GM21528 (cell line): ENCODE measurements around the gene PPP2R1B.

Experiments used
- ATAC-seq: cut with Tn5 transposase; IDR thresholded peaks from one replicate; pipeline ENCODE4 v1.9.1; 2021; ENCODE audit warnings: mild to moderate bottlenecking, moderate library complexity; ENCODE audit not compliant: unreplicated experiment, low FRiP score

Gene PPP2R1B

DNA sequence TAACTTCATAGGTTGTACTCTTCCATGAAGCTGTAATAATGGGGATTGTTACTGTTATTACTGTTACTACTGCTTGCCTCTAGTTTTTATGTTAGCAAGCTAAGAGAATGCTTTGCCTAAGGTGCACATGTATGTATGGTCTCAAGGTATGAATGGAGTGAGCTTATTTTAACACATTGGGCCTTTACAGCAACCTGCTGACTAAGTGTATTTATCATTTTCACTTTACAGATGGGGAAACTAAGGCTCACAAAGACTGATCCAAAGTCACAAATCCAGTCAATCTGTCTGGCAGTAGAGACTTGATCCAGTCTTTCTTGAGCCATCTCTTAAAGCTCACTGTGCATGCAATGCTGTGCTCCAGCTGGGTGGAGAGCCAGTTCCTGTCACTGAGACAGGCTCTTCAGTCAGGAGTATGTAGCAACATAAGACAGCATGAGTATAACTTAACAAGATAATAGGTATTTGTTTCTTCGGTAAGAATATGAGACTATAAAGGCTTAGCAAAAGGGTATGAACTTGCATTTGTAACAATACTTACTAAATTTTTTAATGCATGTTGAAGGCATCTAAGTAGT lies 66.5 kb downstream of the PPP2R1B start:
- ATAC-seq, result no peak

DNA sequence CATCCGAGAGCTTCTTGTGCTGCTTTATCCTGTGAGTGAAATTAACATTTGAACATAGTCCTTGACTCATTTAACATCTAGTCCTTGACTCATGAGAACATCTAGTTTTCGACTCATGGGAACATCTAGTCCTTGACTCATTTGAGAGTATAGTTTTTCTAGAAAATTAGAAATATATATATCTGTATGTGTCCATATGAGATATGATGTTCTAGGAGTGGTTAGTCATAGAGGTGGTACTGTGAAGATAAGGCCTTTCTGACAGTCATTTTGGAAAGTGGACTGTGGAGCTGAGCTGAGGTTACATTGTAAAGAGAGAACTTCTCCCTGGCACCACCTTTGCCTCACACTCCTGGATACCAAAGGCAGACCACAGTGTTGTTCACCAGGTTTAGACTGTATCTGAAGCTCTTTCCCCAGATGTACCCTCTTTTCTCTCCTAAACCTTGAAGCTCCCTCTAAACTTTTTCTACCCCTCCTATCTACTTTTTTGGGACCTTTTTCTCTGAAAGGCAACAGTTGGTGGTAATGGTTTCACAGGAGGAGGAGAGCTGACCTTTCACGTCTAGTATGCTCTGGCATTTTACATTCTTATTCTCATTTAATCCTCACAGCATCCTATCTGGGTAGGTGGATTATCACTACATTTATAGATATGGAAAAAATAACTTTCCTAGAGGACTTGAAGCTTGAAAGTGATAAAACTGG lies 67.2 kb downstream of the PPP2R1B start:
- ATAC-seq, result no peak

DNA sequence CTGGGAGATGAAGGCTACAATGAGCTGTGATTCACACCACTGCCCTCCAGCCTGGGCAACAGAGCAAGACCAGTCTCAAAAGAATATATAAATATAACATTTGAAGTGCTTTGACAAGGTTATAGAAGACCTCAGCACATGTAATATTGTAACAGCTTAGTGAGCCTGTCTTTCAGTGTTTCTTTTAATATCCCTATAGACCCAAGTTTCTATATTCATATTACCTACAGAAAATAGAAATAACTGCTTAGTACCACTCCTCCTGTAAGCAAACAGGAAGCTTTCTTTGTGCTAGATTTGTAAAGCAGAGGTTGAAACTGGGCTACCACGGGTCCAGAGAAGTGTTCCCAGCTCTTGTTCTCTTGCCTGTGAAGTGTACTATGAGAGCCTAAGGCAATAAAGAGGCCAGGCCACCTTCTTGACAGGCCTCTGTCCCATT lies 68.2 kb downstream of the PPP2R1B start:
- ATAC-seq, result no peak

DNA sequence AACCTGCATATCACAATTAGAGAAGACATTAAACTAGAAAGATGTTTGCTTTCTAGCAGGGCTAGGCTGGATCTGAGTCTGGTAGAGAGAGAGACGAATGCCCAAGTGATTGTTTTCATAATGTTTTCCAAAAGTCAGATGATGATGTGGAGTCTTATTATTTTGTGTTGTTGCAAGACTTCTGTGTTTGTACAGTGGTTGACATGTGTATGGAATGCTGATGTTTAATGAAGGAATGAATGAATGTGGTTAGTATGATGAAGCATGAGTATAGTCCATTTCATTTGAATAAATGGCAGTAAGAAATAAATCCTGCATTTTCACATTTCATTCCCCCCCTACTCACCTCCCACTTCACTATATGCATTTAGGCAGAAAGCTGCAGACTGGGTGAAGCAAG lies 69.6 kb downstream of the PPP2R1B start:
- no peak for ATAC-seq

DNA sequence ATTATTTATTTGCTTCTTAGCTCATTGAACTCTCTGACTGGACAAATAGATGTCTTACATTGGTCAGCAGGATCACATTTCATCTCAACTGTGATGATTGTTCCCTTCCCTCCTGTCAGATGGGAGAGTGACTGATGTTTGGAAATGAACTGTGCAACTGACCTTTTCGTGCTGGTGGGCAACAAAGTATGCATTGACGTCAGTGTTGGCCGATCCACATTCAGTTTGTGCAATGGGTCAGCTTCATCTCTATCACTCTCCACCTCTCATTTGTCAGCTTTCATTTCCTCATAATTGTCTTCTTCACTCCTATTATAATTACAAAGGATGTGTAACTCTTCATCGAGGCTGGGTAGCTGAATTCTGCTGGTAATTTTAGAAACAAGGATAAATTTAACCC lies 71.3 kb downstream of the PPP2R1B start:
- ATAC-seq, result no peak

DNA sequence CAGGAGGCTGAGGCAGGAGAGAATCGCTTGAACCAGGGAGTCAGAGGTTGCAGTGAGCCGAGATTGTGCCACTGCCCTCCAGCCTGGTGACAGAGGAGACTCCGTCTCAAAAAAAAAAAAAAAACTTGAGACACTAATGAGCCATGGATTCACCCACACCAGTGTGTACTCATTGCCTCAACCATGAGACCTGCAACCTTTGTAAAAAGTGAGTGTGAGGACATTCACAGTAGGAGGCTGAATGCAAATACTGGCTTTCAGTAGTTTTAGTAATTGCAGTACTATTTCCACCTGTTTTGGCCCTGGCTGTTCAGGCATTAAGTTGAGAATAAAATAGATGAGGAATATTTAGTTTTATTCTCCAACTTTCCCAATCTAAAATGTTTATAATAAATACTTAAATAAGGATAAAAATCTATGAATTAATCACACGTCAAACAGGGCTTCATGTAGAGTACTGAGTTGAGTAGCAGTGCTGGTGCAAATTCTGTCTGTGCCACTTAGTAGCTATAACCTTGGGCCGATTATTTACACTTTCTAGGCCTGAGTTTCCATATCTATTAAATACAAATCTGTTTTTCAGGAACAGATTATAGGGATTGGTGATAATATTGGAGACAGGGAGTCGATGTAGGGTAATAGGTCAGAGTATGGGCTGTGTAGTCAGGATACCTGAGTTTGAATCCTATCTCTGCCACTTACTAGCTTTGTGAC lies 72.8 kb downstream of the PPP2R1B start:
- no peak for ATAC-seq

DNA sequence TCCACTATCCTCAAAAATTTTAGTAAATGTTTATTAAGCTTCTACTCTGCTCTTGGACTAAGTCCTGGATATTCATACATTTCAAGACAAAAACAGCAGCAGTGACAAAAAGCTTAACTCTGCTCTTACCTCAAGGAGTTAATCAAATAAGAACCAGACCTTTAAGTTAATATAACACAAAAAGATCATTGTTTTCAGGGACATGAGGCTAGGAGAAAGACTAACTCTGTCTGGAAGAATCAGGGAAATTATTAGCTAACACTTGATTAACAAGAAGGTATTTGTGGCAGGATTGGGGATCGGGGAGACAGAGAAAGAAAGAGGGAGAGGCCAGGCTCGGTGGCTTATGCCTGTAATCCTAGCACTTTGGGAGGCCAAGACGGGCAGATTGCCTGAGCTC lies 74.4 kb downstream of the PPP2R1B start:
- no peak for ATAC-seq

DNA sequence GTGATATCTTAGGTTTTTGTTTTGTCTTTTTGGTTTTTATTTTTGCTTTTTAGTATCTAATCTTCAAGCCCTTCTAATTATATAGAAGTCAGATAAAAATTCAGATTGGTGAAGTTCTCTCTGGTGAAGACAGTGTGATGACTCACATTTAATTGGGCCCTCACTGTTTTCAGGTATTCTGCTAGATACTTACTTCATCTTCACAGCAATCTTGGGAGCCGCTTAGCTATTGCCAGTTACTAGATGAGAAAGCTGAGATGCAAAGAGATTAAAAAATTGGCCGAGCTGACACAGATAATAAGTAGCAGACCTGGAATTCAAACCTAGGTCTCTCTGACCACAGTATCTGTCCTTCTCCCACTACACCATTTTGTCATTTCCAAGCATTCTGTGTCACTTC lies 75.0 kb downstream of the PPP2R1B start:
- ATAC-seq, result no peak

DNA sequence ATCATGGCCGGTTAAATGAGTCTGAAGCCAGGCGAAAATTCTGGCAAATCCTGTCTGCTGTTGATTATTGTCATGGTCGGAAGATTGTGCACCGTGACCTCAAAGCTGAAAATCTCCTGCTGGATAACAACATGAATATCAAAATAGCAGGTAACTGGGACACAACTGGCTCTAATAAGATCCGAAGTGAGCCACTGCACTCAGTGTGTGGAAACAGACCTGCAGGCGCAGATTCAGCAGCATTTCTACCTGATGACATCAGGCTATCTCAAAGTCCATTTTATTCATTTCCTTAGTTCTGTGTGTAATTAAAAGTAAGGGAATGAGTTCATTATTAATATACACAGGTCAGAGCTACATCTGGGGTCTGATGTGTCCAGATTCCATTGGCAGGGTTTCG lies 78.2 kb downstream of the PPP2R1B start:
- ATAC-seq, result no peak

DNA sequence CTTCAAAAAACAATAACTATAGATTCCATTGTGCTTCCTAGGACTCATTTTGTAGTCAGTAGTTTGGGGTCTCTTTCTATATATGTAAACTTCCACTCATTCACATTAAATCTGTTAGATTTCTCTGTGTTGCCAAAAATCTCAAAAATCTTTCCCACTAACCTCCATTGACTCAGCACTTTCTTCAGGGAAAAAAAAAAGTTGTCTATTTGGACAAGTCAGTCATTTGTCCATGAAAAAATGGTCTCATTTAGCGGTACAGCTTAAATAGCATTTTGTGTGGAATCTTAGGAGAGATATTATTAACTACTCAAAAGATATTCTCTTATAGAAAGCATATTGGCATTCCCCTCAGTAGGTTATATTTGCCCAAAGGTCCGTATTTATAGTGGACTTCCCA lies 81.9 kb downstream of the PPP2R1B start:
- ATAC-seq, result no peak

DNA sequence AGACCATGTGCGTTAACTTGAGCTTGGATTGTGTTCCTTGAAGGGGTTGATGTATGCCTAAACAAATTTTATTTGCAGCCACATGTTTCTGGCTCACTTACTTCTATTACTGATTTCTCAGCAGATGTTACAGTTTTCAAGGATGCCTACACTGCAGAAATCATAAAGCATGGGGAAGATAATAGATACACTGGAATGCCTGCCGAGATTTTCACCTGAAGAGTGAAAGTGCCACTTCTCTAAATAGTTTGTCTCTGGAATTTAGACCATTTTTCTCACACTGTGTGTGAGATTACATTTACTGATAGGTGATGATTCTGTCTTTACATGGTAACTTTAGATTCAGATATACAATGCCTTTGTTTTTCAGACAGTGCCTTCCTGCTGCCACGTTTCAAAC lies 82.4 kb downstream of the PPP2R1B start:
- no peak for ATAC-seq

DNA sequence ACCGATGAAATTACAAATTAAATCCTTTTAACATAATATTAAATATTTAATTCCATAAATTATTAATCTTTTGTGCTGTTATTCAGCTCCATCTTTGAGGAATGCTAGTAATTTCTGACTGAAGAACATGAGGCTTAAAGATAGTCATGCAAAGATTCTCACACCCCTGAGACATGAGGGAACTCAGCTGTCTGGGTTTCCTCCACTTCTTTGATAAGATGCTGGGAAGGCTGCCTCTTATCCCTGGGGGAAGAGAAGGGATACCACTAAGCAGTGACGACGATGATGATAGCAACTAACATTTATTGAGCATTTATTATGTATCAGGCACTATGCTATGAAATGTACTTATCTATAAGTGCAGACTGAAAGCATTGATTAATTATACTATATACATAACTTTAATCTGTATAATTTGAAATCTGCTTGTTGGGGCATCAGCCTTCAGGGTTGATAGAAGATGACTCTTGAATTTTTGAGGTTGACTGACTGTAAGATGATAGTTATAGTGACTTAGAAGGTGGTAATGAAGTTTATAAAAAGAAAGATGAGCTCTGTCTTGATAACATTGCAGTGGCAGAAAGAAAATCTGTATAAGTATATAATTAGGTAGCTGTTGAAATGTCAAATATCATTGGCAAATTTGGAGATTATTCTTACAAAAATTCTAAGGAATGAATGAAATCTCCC lies 85.6 kb downstream of the PPP2R1B start:
- no peak for ATAC-seq
